Liver (tissue), 9 donors: ENCODE measurements around the gene MFSD2B. TPM values are rescaled to one million over a fixed set of nuclear protein-coding genes. Genes with fewer than 3 reads are reported as not detected.

ENCODE experiments used
- DNase-seq: peaks from one replicate; pipeline ENCODE4 v3.0.0-alpha.2; 2017; ENCODE audit warnings: low spot score
- H3K27ac ChIP-seq, 2 donors: one replicate each; pipeline ENCODE4 v1.7.0; 2013; ENCODE audit warnings: inconsistent platforms in 2 of 2, low read length in 2 of 2, control low read depth in 1 of 2, low read depth in 1 of 2, mild to moderate bottlenecking in 1 of 2
- H3K27me3 ChIP-seq, 4 donors: one replicate each; pipeline versions ENCODE4 v1.6.1 to v1.7.0; 2013; ENCODE audit warnings: low read length in 3 of 4, inconsistent platforms in 1 of 4, mild to moderate bottlenecking in 1 of 4, moderate library complexity in 1 of 4; ENCODE audit not compliant: control insufficient read depth in 4 of 4, insufficient read depth in 4 of 4
- H3K36me3 ChIP-seq, 4 donors: one replicate each; pipeline versions ENCODE4 v1.6.1 to v1.7.0; 2013; ENCODE audit warnings: low read length in 3 of 4, mild to moderate bottlenecking in 3 of 4, low read depth in 1 of 4, moderate library complexity in 1 of 4; ENCODE audit not compliant: control insufficient read depth in 4 of 4, insufficient read depth in 3 of 4
- H3K4me1 ChIP-seq, 4 donors: one replicate each; pipeline versions ENCODE4 v1.6.1 to v1.7.0; 2013; ENCODE audit warnings: low read length in 3 of 4, mild to moderate bottlenecking in 3 of 4, moderate library complexity in 1 of 4; ENCODE audit not compliant: control insufficient read depth in 4 of 4, insufficient read depth in 4 of 4
- H3K4me3 ChIP-seq, 3 donors: one replicate each; pipeline versions ENCODE4 v1.6.1 to v1.7.0; 2013; ENCODE audit warnings: low read length in 3 of 3, control low read depth in 1 of 3, low read depth in 1 of 3, mild to moderate bottlenecking in 1 of 3
- H3K9ac ChIP-seq, 2 donors: one replicate each; pipeline ENCODE4 v1.7.0; 2013; ENCODE audit warnings: low read length in 2 of 2, mild to moderate bottlenecking in 2 of 2, moderate library complexity in 2 of 2, control low read depth in 1 of 2, low read depth in 1 of 2
- H3K9me3 ChIP-seq, 4 donors: one replicate each; pipeline versions ENCODE4 v1.6.1 to v1.7.0; 2013; ENCODE audit warnings: low read length in 3 of 4; ENCODE audit not compliant: control insufficient read depth in 4 of 4
- EGR1 ChIP-seq, 2 donors: IDR thresholded peaks; 2 replicates each; pipeline ENCODE4 v1.6.1; 2016 to 2018; ENCODE audit warnings: antibody characterized with exemption in 2 of 2, low read depth in 2 of 2
- FOXA1 ChIP-seq: IDR thresholded peaks from 2 replicates; pipeline ENCODE4 v1.6.1; 2016; ENCODE audit warnings: antibody characterized with exemption
- FOXA2 ChIP-seq: IDR thresholded peaks from 2 replicates; pipeline ENCODE4 v1.6.1; 2016; ENCODE audit warnings: antibody characterized with exemption
- GABPA ChIP-seq, 2 donors: IDR thresholded peaks in 1 of 2; conservative IDR thresholded peaks in 1 of 2; 2 replicates each; pipeline ENCODE4 v1.6.1; 2016; ENCODE audit warnings: antibody characterized with exemption in 2 of 2, mild to moderate bottlenecking in 1 of 2, moderate library complexity in 1 of 2
- HNF4G ChIP-seq: IDR thresholded peaks from 2 replicates; pipeline ENCODE4 v1.6.1; 2016; ENCODE audit warnings: antibody characterized with exemption
- JUND ChIP-seq, 2 donors: IDR thresholded peaks; 2 replicates each; pipeline ENCODE4 v1.6.1; 2016; ENCODE audit warnings: antibody characterized with exemption in 2 of 2
- NR2F2 ChIP-seq: IDR thresholded peaks from 2 replicates; pipeline ENCODE4 v1.6.1; 2016; ENCODE audit warnings: antibody characterized with exemption
- RAD21 ChIP-seq, 2 donors: IDR thresholded peaks; 2 replicates each; pipeline ENCODE4 v1.6.1; 2016; ENCODE audit warnings: antibody characterized with exemption in 2 of 2, mild to moderate bottlenecking in 2 of 2
- RXRA ChIP-seq, 2 donors: IDR thresholded peaks; 2 replicates each; pipeline ENCODE4 v1.6.1; 2017 to 2018; ENCODE audit warnings: antibody characterized with exemption in 2 of 2, mild to moderate bottlenecking in 1 of 2
- TAF1 ChIP-seq: conservative IDR thresholded peaks from 2 replicates; pipeline ENCODE4 v1.6.1; 2016; ENCODE audit warnings: antibody characterized with exemption, mild to moderate bottlenecking
- YY1 ChIP-seq: IDR thresholded peaks from 2 replicates; pipeline ENCODE4 v1.6.1; 2016; ENCODE audit warnings: antibody characterized with exemption, mild to moderate bottlenecking
- WGBS: extraction: QIAGEN DNeasy Blood & Tissue Kit; methylation state at CpG from one replicate; pipeline ENCODE4 v1.1.7; 2013; 5-methylcytosine and 5-hydroxymethylcytosine counted together
- polyA plus RNA-seq, 2 donors: library from polyadenylated mRNA; stranded (reverse) in 1 of 2; unstranded in 1 of 2; fragments of 200-250 nt in 1 of 2; fragments of >200 nt in 1 of 2; fragmentation: Nextera tagmentation in 1 of 2; extraction: Ambion mirVana in 1 of 2; gene quantifications; one replicate each; pipeline versions ENCODE4 v1.2.1 to v1.2.3, GENCODE V29; 2013 to 2015
- total RNA-seq, 2 donors: library from RNA; depleted of rRNA; stranded (reverse); fragments of >200 nt; gene quantifications; one replicate each; pipeline ENCODE4 v1.2.3, GENCODE V29; 2014
- TF ChIP-seq, protein P1 (sequence below): IDR thresholded peaks from 2 replicates; pipeline ENCODE4 v1.6.1; 2016; ENCODE audit warnings: antibody characterized with exemption
- TF ChIP-seq, protein P2 (sequence below): IDR thresholded peaks from 2 replicates; pipeline ENCODE4 v1.6.1; 2016; ENCODE audit warnings: antibody characterized with exemption
- TF ChIP-seq, protein P3 (sequence below): fragments of 150-350 bp; IDR thresholded peaks from 2 replicates; pipeline ENCODE4 v1.5.1; 2017; ENCODE audit warnings: improper control_type of control experiment, low read depth, low read length; ENCODE audit not compliant: missing input control
- donor health status: healthy.
- donor health status: healthy.
- donor health status: healthy.
- donor health status: healthy.
- donor health status: healthy.

The MFSD2B gene
- total and polyA plus RNA-seq, 4 donors = 0.02 to 26.1 (median 0.22) TPM

DNA sequence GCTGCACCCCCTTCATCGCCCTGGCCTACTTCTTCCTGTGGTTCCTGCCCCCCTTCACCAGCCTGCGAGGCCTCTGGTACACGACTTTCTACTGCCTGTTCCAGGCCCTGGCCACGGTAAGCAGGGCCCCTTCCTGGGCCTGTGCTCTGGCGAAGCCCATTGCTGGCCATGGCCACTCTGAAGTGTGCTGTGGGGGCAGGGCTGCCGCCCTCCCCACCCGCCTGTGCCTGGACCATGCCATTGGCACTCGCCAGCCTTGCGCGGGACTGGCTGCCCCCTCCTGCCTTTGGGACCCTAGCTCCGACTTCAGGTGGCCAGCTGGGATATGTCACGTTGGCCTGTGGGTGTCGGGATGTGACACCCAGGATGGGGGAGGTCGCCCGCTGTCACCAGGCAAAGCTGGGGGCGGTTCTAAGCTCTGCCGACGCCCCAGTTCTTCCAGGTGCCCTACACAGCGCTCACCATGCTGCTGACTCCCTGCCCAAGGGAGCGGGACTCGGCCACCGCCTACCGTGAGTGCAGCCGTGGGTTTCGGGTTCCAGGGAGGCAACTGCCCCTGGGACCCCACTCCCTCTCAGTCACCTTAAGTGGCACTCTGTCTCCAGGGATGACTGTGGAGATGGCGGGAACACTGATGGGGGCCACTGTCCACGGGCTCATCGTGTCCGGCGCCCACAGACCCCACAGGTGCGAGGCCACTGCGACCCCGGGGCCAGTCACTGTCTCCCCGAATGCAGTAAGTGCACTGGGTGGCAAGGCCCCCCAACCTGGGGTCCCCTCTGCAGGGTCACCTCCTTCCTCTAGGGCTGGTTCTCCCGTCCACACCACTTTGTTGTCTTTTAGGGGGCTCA is 7.2 kb downstream of the MFSD2B start (continued):
- TF ChIP-seq JUND (IDR thresholded peaks at IDR 0.05) = no peak
- no peak for TF ChIP-seq GABPA (IDR thresholded peaks at IDR 0.05 in 1 of 2, conservative IDR thresholded peaks at IDR 0.05 in 1 of 2)
- no peak for TF ChIP-seq YY1
- no peak for TF ChIP-seq TAF1
- TF ChIP-seq RAD21 (IDR thresholded peaks at IDR 0.05) = no peak
- TF ChIP-seq HNF4G = no peak
- TF ChIP-seq NR2F2 = no peak
- TF ChIP-seq, protein P1, sequence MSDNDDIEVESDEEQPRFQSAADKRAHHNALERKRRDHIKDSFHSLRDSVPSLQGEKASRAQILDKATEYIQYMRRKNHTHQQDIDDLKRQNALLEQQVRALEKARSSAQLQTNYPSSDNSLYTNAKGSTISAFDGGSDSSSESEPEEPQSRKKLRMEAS = no peak
- TF ChIP-seq, protein P2, sequence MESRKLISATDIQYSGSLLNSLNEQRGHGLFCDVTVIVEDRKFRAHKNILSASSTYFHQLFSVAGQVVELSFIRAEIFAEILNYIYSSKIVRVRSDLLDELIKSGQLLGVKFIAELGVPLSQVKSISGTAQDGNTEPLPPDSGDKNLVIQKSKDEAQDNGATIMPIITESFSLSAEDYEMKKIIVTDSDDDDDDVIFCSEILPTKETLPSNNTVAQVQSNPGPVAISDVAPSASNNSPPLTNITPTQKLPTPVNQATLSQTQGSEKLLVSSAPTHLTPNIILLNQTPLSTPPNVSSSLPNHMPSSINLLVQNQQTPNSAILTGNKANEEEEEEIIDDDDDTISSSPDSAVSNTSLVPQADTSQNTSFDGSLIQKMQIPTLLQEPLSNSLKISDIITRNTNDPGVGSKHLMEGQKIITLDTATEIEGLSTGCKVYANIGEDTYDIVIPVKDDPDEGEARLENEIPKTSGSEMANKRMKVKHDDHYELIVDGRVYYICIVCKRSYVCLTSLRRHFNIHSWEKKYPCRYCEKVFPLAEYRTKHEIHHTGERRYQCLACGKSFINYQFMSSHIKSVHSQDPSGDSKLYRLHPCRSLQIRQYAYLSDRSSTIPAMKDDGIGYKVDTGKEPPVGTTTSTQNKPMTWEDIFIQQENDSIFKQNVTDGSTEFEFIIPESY = no peak

DNA sequence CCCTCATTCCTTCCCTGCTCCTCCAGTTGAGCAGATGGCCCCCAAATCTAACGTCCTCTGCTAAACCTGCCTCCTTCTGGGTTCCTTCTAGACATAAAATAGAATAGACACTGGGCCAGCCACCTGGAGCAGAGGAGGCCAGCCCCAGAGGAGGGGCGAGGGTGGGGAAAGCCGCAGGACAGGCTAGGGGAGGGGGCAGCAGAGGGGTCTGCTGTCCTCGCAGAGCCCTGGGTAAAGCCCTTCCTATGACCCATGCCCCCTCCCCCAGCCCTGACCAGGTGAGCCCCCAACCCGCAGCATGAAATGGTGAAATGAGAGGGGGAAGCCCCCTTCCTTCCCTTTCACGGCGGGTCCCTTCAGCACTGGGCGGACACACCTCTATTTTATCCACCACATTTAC is 7.8 kb downstream of the MFSD2B start:
- no peaks in the 10 kb centered on the region for H3K4me1 ChIP-seq
- no peak overlapping the region for H3K27ac ChIP-seq
- no peak overlapping the region for H3K9ac ChIP-seq
- no peaks in the 10 kb centered on the region for H3K9me3 ChIP-seq
- H3K4me3 ChIP-seq = no peak overlapping the region
- no peaks in the 10 kb centered on the region for H3K36me3 ChIP-seq
- TF ChIP-seq FOXA1 (no peak), EGR1 (IDR thresholded peaks at IDR 0.05; ENCODE audit: low read depth in 2 of 2) (no peak), YY1 (no peak), FOXA2 (no peak)
- TF ChIP-seq, protein P2 = no peak
- TF ChIP-seq, protein P3, sequence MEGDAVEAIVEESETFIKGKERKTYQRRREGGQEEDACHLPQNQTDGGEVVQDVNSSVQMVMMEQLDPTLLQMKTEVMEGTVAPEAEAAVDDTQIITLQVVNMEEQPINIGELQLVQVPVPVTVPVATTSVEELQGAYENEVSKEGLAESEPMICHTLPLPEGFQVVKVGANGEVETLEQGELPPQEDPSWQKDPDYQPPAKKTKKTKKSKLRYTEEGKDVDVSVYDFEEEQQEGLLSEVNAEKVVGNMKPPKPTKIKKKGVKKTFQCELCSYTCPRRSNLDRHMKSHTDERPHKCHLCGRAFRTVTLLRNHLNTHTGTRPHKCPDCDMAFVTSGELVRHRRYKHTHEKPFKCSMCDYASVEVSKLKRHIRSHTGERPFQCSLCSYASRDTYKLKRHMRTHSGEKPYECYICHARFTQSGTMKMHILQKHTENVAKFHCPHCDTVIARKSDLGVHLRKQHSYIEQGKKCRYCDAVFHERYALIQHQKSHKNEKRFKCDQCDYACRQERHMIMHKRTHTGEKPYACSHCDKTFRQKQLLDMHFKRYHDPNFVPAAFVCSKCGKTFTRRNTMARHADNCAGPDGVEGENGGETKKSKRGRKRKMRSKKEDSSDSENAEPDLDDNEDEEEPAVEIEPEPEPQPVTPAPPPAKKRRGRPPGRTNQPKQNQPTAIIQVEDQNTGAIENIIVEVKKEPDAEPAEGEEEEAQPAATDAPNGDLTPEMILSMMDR = no peak
- DNase-seq = no peak
- 92% methylated on average over 8 of the region's 8 CpGs for WGBS
- no peaks in the 10 kb centered on the region for H3K27me3 ChIP-seq

DNA sequence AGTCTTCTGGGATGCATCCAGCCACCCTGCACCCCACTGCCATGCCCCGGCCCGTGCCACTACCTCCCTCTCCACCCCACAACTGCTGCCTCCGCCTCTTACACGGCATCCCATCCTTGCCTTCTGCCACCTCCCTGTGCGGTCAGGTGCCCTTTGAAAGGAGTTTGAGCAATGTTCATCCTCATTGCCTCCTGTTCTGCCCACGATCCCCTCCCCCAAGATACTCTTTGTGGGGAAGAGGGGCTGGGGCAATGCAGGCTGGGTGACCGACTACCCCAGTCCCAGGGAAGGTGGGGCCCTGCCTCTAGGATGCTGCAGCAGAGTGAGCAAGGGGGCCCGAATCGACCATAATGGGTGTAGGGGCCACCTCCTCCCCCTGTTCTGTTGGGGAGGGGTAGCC is 8.4 kb downstream of the MFSD2B start:
- Histone ChIP-seq H3K4me3 (no peak overlapping the region), H3K27me3 (no peaks in the 10 kb centered on the region), H3K36me3 (no peaks in the 10 kb centered on the region), H3K9ac (no peak overlapping the region), H3K27ac (no peak overlapping the region), H3K4me1 (no peaks in the 10 kb centered on the region), H3K9me3 (no peaks in the 10 kb centered on the region)
- WGBS = 88% methylated on average over 9 of the region's 9 CpGs
- no peak for DNase-seq
- TF ChIP-seq JUND (IDR thresholded peaks at IDR 0.05) (no peak), RXRA (IDR thresholded peaks at IDR 0.05) (no peak), RAD21 (IDR thresholded peaks at IDR 0.05) (no peak), HNF4G (no peak), FOXA1 (no peak)
- TF ChIP-seq, protein P2 = no peak
- TF ChIP-seq, protein P3 = no peak
- TF ChIP-seq, protein P1 = no peak
